GM19463 (cell line): ENCODE measurements around the gene PALLD.
"Not testable (repeated sequence)": the region's sequence is repeated elsewhere in the genome, so short reads cannot be mapped to it uniquely, and the experiment has no call there.

Experiments
- ATAC-seq: cut with Tn5 transposase; IDR thresholded peaks from one replicate; pipeline ENCODE4 v1.9.1; 2021; ENCODE audit warnings: mild to moderate bottlenecking, moderate library complexity; ENCODE audit not compliant: unreplicated experiment

Gene PALLD

DNA sequence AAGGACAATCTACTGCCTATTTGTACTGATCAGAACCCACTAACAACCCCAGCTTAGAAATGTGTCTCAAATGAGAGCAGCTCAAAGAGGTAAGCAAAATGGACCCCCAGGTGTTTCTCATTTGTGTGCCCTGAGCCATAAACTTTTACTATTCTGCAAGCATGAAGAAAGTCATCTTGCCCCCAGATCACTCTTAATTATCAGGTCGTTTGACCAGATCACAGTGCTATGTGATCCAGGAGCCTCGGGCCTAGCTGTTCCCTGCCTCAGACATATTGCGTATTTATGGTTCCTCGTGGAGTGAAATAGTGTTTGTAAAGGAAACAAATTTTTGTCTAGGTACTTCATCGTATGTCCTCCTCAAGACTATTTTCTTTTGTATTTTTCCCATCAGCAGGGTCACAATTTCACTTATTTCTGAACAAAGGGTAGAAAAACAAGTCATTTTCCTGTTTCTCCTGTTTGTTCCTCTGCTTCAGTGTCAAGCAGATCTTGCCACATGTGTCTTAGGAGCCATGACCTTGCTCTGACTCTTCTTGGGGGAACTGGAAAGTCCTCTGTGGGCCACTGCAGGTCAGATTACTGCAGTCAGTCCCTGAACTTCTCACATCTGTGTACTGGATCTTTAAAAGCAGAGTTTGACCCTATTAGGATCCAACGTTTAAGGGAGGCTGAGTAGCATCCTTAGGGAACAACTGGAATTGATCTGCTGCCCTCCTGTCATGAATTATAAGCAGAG lies 194.9 kb downstream of the PALLD start:
- no peak for ATAC-seq

DNA sequence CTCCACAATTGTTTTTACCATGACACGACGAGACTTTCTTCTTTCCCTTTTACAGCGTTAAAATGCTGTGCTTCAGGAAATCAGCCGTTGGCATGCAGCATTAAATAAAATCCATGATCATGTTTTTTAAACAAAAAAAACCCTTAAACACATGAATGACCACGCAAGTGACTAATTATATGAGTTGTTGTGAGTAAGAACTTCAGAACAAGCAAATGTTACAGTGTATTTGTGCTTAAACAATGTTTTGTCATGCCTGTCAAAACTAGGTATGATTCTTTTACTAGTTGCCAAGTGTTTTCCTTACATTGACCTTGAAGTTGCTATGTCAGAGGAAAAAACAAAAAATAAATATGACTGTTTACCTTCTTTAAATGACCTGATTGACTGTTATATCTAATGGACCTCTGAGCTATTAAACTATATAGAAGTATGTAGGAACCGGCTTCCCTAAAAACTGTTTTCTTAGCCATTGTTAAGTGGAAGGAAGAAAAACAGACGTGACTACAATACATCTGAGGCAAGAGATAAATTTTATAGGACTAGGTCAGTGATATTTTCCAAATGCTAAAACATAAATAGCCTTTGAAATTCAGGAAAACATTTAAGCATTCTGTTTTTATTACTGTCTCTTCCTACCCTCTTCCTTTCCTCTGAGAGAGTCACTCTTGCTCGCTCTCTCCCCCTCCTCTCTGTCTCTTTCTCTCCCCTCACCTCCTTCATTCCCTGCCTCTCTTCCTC lies 197.1 kb downstream of the PALLD start:
- ATAC-seq, result no peak

DNA sequence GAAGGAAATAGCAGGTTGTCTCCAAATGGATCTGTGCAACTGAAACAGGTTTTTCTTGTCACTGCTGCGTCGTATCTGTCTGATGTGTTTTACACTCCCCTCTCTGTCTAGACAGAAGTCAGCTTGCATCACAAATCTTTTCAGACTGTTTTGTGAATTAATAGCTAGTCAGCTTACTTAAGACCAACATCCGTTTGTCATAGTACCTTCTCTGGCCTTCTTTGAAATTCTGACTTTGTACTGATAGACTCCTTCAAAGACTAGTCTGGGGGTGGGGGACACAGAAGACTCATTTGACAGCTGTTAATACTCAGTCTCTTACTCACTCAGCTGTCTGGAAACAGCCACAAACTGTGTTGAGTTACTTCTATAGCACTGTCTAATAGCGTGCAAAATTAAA lies 197.8 kb downstream of the PALLD start:
- no peak for ATAC-seq

GRCh38 chr4:168695288-168695687 lies 198.4 kb downstream of the PALLD start:
- no peak for ATAC-seq

DNA sequence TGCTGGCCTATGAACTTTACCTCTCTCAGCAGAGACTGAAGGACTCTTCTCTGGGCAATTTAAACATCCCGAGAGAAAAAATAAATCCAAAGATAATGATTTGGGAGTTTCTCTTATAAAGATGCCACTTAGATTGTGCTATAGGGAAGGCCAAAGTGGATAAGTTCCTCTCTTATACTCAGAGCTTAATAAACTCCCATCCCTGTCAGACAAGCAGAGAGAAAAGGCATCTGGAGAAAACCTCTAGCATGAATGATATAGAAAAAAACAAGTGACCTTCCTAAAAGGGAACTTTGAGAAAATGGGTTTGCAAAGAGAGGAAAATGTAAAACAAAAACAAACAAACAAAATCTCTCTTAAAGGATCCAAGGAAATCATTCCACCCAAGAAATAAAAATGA lies 199.4 kb downstream of the PALLD start:
- ATAC-seq, result no peak

DNA sequence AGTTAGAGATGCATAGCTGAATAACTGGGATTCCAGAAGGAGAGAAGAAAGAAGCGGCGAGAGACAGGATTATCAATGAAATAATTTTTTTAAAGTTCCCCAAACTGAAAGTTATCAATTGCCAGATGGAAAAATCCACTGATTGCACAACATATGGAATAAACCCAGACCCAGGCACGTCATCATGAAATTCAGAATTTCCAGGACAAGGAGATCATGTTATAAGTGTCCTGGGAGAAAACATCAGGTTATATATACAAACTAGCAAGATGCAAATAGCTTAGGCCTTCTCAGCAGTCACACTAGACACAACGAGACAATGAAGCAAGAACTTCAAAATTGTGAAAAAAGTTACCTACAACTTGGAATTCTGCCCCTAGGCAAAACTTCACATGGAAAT lies 200.0 kb downstream of the PALLD start:
- ATAC-seq, result no peak

DNA sequence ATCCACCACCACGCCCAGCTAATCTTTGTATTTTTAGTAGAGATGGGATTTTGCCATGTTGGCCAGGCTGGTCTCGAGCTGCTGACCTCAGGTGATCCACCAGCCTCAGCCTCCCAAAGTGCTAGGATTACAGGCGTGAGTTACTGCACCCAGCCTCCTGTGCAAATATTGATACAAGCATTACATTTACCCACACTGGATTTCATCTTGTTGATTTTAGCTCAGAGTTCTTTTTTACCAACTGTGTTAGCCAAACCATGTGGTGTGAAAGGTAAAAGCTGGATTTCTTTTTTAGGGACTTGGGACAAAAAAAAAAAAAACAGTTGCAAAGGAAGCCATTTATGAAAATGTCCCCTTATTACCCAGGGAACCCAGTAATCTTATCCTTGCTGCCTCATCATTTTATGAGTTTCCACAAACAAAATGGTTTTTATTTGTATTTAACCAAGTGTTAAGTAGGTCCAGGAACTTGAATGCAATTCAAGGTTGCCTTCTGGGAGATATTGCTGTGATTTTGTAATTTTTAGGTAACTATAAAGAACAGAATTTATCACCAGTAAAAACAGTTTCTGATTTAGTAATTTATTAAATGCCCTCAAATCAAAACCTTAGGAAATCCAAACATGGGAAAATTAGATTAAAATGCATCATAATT lies 202.5 kb downstream of the PALLD start:
- ATAC-seq, result no peak

- no peak for ATAC-seq
Observed at GRCh38 chr4:168701061-168701460, 204.2 kb downstream of the PALLD start.

DNA sequence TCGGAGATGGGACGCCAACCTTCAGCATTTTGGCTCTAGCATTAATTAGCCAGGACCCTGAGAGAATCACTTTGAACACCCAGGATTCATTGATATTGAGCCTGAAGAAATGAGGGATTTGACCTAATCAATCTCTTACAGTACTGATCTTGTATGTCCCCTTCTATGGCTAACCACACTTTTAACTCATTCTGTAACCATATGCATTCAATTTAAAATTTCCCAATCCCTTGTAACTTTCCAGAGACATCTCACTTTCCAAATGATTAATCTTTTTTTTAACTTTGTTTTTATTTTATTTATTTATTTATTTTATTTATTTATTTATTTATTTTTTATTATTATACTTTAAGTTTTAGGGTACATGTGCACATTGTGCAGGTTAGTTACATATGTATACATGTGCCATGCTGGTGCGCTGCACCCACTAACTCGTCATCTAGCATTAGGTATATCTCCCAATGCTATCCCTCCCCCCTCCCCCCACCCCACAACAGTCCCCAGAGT lies 205.8 kb downstream of the PALLD start:
- ATAC-seq, result not testable (repeated sequence)

- ATAC-seq, result no peak
Observed at GRCh38 chr4:168705121-168705520, 208.3 kb downstream of the PALLD start.

DNA sequence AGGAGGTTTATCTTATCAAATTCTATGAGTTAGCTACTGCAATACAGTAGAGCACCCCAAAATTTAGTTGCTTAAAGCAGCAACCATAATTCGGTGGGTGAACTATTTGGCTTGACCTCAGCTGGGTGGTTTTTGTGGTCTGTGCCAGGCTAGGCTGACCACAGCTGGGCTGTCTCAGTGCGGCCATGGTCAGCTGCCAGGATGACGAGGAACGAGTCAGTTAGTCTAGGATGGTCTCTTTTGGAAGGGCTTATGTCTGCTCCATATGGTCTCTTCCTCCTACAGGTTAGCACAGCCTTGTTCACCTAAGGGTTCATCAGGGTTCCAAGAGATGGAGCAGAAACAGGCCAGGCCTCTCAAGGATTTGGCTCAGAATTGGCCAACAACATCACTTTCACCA lies 210.4 kb downstream of the PALLD start:
- no peak for ATAC-seq

DNA sequence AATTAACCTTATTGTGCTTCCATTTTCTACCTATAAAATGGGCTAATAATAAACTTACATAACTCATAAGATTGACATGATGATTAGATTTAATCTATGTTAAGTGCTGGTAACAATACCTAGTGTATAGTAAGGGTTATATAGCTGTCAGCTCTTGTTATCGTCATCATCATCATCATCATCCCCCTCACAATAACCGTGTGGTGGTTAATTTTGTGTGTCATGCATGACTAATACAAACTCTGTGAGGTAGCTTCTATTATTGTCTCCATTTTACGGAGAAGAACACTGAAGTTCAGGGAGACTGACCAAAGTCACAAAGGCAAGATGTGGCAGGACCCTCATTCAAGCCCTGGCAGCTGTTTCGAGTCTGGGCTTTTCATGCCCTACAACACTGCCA lies 211.3 kb downstream of the PALLD start:
- ATAC-seq, result no peak

DNA sequence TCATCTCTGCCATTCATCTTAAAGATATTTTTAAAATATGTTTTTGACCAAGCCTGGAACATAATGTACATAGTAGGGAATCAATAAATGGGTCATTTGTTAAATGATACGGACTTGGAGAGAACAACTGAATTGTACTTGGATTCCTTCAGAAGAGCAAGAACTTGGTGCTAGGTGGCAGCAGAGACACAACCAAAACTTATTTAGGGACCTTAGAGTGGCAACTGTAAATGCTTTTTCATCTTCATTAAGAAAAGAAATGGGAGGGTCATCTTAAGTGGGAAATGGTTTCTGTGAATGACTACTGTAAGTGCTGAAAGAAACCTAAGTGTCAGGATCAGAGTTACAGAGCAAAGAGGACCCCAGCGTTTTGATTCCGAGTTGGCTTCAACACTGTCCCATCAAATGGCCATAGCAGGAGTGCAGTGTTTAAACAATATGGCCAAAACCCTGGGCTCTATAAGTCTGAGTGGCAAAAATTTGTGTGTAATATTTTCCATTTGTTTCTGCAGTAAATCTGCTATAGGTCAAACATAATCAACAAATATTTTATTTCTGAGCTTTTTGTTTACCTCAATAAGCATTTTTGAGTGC lies 213.6 kb downstream of the PALLD start:
- no peak for ATAC-seq

DNA sequence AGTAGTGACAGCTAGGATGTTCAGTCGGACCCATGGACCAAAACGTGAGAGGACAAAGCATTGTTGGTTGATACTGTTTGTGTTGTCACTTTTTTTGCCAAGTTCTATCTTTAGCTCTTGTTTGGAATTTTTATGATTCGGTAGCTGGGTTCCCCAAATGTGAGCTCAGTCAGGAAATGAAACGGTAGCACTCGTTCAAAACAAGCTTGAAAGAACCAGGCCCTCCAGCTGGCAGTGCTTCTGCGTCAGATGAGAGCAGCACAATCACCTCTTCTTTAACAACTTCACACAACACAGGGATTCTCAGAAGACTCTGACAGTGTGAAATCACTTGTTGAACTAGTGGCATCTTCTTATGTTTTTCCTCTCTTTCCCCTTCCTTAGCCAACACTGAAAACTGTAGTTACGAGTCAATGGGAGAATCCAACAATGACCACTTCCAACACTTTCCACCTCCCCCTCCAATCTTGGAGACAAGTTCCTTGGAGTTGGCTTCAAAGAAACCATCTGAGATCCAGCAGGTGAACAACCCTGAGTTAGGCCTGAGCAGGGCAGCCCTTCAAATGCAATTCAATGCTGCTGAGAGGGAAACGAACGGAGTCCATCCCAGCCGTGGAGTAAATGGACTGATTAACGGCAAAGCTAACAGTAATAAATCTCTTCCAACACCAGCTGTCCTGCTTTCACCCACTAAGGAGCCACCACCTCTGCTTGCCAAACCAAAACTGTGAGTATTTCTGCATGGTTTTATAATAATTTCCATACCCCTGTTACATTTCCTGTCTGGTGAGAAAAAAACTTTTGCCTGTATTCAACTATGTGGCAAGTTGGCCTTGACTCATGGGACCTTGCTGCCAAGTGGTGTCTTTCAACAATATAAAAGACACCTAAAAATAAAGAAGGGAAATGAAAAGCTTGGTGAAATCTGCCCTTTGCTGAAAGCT lies 214.6 kb downstream of the PALLD start:
- ATAC-seq, result peak; percentile 48

DNA sequence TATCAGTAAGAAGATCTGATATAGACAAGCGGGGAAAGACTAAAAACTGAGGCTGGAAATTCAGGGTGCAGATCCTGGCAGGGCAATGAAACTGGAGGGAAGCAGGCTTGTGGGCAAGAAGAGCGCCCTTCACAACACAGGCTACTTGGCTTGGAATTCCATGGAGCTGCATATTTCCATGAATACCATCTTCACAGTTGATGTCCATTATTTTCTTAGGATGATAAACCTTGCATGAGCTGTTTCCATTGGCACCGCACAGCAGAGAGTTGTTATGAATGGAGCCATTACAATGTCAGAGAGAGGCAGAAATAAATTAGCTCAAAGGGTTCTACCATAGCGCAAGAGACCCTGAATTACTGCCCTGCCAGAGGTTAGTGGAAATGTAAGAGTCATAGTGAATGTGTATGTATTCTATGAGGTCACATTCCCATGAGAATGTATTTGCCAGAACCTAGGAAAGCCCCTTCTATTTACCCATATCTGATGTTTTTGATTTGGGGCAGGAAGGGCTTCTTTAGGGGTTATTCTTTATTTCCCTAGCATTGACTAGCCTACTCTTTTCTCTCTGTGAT lies 215.6 kb downstream of the PALLD start:
- no peak for ATAC-seq

DNA sequence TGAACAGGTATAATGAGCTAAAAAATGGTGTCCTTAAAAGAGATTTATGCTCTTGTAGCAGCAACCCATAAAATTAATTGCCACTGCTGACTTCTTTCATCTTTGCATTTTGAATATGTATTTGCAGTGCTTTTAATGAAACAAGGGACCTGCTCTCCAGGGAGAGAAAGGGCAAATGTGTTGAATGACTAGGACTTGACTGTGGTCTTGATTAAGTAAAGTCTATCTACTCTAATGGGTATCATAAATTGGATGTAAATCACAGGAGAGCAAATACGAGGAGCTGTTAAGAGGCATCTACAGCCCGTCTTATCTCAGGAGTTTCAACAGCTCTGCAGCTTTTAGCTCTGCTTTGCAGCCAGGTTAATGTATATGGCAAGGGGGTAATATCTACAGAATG lies 216.4 kb downstream of the PALLD start:
- ATAC-seq, result no peak

- ATAC-seq, result no peak
Observed at GRCh38 chr4:168715896-168716295, 219.0 kb downstream of the PALLD start.

- no peak for ATAC-seq
Observed at GRCh38 chr4:168716406-168717129, 219.7 kb downstream of the PALLD start.

DNA sequence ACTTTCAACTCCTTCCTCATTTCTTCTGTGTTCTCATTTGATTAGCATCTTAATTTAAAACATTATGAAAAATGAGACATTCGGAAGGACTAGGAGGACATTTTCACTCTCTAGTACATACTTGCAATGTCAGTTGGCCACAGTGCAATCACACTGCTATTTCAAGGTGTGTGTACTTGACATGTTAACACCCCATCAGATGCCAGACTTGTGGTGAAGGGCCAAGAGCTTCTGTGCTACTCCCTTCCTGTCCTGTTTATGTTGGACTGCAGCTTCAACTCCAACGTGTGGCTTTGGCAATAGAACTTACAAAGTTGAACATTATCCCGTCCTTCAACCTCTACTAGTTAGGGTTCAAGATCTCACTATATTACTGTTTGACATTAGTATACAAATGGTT lies 221.0 kb downstream of the PALLD start:
- no peak for ATAC-seq
